Liver (tissue), 9 donors: ENCODE data around the gene NRG2. TPM values are rescaled to one million over a fixed set of nuclear protein-coding genes. Genes with fewer than 3 reads are reported as not detected.

Experiments used
- DNase-seq: peaks from one replicate; pipeline ENCODE4 v3.0.0-alpha.2; 2017; ENCODE audit warnings: low spot score
- H3K27ac ChIP-seq, 2 donors: one replicate each; pipeline ENCODE4 v1.7.0; 2013; ENCODE audit warnings: inconsistent platforms in 2 of 2, low read length in 2 of 2, control low read depth in 1 of 2, low read depth in 1 of 2, mild to moderate bottlenecking in 1 of 2
- H3K27me3 ChIP-seq, 4 donors: one replicate each; pipeline versions ENCODE4 v1.6.1 to v1.7.0; 2013; ENCODE audit warnings: low read length in 3 of 4, inconsistent platforms in 1 of 4, mild to moderate bottlenecking in 1 of 4, moderate library complexity in 1 of 4; ENCODE audit not compliant: control insufficient read depth in 4 of 4, insufficient read depth in 4 of 4
- H3K36me3 ChIP-seq, 4 donors: one replicate each; pipeline versions ENCODE4 v1.6.1 to v1.7.0; 2013; ENCODE audit warnings: low read length in 3 of 4, mild to moderate bottlenecking in 3 of 4, low read depth in 1 of 4, moderate library complexity in 1 of 4; ENCODE audit not compliant: control insufficient read depth in 4 of 4, insufficient read depth in 3 of 4
- H3K4me1 ChIP-seq, 4 donors: one replicate each; pipeline versions ENCODE4 v1.6.1 to v1.7.0; 2013; ENCODE audit warnings: low read length in 3 of 4, mild to moderate bottlenecking in 3 of 4, moderate library complexity in 1 of 4; ENCODE audit not compliant: control insufficient read depth in 4 of 4, insufficient read depth in 4 of 4
- H3K4me3 ChIP-seq, 3 donors: one replicate each; pipeline versions ENCODE4 v1.6.1 to v1.7.0; 2013; ENCODE audit warnings: low read length in 3 of 3, control low read depth in 1 of 3, low read depth in 1 of 3, mild to moderate bottlenecking in 1 of 3
- H3K9ac ChIP-seq, 2 donors: one replicate each; pipeline ENCODE4 v1.7.0; 2013; ENCODE audit warnings: low read length in 2 of 2, mild to moderate bottlenecking in 2 of 2, moderate library complexity in 2 of 2, control low read depth in 1 of 2, low read depth in 1 of 2
- H3K9me3 ChIP-seq, 4 donors: one replicate each; pipeline versions ENCODE4 v1.6.1 to v1.7.0; 2013; ENCODE audit warnings: low read length in 3 of 4; ENCODE audit not compliant: control insufficient read depth in 4 of 4
- CTCF ChIP-seq: fragments of 150-350 bp; IDR thresholded peaks from 2 replicates; pipeline ENCODE4 v1.5.1; 2017; ENCODE audit warnings: improper control_type of control experiment, low read depth, low read length; ENCODE audit not compliant: missing input control
- FOXA2 ChIP-seq: IDR thresholded peaks from 2 replicates; pipeline ENCODE4 v1.6.1; 2016; ENCODE audit warnings: antibody characterized with exemption
- HNF4A ChIP-seq, 2 donors: conservative IDR thresholded peaks; 2 replicates each; pipeline ENCODE4 v1.6.1; 2016; ENCODE audit warnings: antibody characterized with exemption in 2 of 2, mild to moderate bottlenecking in 2 of 2
- RAD21 ChIP-seq, 2 donors: IDR thresholded peaks; 2 replicates each; pipeline ENCODE4 v1.6.1; 2016; ENCODE audit warnings: antibody characterized with exemption in 2 of 2, mild to moderate bottlenecking in 2 of 2
- RXRA ChIP-seq, 2 donors: IDR thresholded peaks; 2 replicates each; pipeline ENCODE4 v1.6.1; 2017 to 2018; ENCODE audit warnings: antibody characterized with exemption in 2 of 2, mild to moderate bottlenecking in 1 of 2
- SP1 ChIP-seq: IDR thresholded peaks from 2 replicates; pipeline ENCODE4 v1.6.1; 2018; ENCODE audit warnings: antibody characterized with exemption, mild to moderate bottlenecking
- WGBS: extraction: QIAGEN DNeasy Blood & Tissue Kit; methylation state at CpG from one replicate; pipeline ENCODE4 v1.1.7; 2013; 5-methylcytosine and 5-hydroxymethylcytosine counted together
- polyA plus RNA-seq, 2 donors: library from polyadenylated mRNA; stranded (reverse) in 1 of 2; unstranded in 1 of 2; fragments of 200-250 nt in 1 of 2; fragments of >200 nt in 1 of 2; fragmentation: Nextera tagmentation in 1 of 2; extraction: Ambion mirVana in 1 of 2; gene quantifications; one replicate each; pipeline versions ENCODE4 v1.2.1 to v1.2.3, GENCODE V29; 2013 to 2015
- total RNA-seq, 2 donors: library from RNA; depleted of rRNA; stranded (reverse); fragments of >200 nt; gene quantifications; one replicate each; pipeline ENCODE4 v1.2.3, GENCODE V29; 2014
- TF ChIP-seq, protein P1 (sequence below): IDR thresholded peaks from 2 replicates; pipeline ENCODE4 v1.6.1; 2016; ENCODE audit warnings: antibody characterized with exemption
- TF ChIP-seq, protein P2 (sequence below): IDR thresholded peaks from 2 replicates; pipeline ENCODE4 v1.6.1; 2016; ENCODE audit warnings: antibody characterized with exemption, mild to moderate bottlenecking
- donor health status: healthy.
- donor health status: healthy.
- donor health status: healthy.
- donor health status: healthy.
- donor health status: healthy.

The NRG2 gene
- total RNA-seq (under 1 TPM in 1 of 2 donors, not detected in 1; 0.08 TPM), polyA plus RNA-seq (under 1 TPM in 1 of 2 donors, not detected in 1; 0.07 TPM)

- Histone ChIP-seq H3K9ac (no peak within 1 kb of the TSS), H3K36me3 (no peaks in the 10 kb centered on the region), H3K27me3 (peaks cover 0 to 18% (median 0%) of the 10 kb centered on the region in 4 donors), H3K4me3 (peak within 1 kb of the TSS; percentile 21 to 63 (median 55)), H3K27ac (no peak within 1 kb of the TSS), H3K9me3 (no peaks in the 10 kb centered on the region), H3K4me1 (peaks cover 10 to 23% (median 18%) of the 10 kb centered on the region in 4 donors)
- TF ChIP-seq, protein P1, sequence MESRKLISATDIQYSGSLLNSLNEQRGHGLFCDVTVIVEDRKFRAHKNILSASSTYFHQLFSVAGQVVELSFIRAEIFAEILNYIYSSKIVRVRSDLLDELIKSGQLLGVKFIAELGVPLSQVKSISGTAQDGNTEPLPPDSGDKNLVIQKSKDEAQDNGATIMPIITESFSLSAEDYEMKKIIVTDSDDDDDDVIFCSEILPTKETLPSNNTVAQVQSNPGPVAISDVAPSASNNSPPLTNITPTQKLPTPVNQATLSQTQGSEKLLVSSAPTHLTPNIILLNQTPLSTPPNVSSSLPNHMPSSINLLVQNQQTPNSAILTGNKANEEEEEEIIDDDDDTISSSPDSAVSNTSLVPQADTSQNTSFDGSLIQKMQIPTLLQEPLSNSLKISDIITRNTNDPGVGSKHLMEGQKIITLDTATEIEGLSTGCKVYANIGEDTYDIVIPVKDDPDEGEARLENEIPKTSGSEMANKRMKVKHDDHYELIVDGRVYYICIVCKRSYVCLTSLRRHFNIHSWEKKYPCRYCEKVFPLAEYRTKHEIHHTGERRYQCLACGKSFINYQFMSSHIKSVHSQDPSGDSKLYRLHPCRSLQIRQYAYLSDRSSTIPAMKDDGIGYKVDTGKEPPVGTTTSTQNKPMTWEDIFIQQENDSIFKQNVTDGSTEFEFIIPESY = no peak
- TF ChIP-seq CTCF = peak; percentile 21
- TF ChIP-seq, protein P2, sequence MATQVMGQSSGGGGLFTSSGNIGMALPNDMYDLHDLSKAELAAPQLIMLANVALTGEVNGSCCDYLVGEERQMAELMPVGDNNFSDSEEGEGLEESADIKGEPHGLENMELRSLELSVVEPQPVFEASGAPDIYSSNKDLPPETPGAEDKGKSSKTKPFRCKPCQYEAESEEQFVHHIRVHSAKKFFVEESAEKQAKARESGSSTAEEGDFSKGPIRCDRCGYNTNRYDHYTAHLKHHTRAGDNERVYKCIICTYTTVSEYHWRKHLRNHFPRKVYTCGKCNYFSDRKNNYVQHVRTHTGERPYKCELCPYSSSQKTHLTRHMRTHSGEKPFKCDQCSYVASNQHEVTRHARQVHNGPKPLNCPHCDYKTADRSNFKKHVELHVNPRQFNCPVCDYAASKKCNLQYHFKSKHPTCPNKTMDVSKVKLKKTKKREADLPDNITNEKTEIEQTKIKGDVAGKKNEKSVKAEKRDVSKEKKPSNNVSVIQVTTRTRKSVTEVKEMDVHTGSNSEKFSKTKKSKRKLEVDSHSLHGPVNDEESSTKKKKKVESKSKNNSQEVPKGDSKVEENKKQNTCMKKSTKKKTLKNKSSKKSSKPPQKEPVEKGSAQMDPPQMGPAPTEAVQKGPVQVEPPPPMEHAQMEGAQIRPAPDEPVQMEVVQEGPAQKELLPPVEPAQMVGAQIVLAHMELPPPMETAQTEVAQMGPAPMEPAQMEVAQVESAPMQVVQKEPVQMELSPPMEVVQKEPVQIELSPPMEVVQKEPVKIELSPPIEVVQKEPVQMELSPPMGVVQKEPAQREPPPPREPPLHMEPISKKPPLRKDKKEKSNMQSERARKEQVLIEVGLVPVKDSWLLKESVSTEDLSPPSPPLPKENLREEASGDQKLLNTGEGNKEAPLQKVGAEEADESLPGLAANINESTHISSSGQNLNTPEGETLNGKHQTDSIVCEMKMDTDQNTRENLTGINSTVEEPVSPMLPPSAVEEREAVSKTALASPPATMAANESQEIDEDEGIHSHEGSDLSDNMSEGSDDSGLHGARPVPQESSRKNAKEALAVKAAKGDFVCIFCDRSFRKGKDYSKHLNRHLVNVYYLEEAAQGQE = no peak
- TF ChIP-seq HNF4A (conservative IDR thresholded peaks at IDR 0.05) = peak in 1 of 2 donors; percentile 20
- no peak for DNase-seq
- WGBS = under 1% methylated on average over 82 of the region's 82 CpGs
These were observed at the start of gene NRG2 for GRCh38 chr5:140042643-140043507. Gene NRG2 (minus strand): TSS chr5:140043299.

DNA sequence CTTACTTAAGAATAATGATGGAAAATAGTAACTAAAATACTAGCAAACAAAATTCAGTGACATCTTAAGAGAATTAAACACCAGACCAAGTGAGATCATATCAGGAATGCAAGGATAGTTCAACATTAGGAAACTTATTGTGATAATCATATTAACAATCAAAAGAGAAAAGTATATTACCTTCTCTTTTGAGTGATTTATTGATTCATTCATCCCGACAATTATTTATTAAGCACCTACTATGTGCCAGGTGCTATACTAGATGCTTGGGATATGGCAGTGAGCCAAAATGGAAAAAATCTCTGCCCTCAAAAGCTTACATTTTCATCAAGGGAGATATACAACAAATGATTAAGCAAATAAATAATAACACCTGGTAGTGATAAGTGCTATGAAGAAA, 47.2 kb upstream of the NRG2 start:
- no peak overlapping the region for H3K9ac ChIP-seq
- peaks cover 0 to 9% (median 2%) of the 10 kb centered on the region in 4 donors for H3K9me3 ChIP-seq
- H3K4me3 ChIP-seq = no peak overlapping the region
- WGBS = 67% methylated on average over 1 of the region's 1 CpG
- no peaks in the 10 kb centered on the region for H3K27me3 ChIP-seq
- H3K4me1 ChIP-seq = peaks cover 0 to 1% (median 0%) of the 10 kb centered on the region in 4 donors
- no peak overlapping the region for H3K27ac ChIP-seq
- no peaks in the 10 kb centered on the region for H3K36me3 ChIP-seq
- DNase-seq = no peak
- TF ChIP-seq RXRA (IDR thresholded peaks at IDR 0.05) (no peak), SP1 (no peak), CTCF (no peak), RAD21 (IDR thresholded peaks at IDR 0.05) (no peak), FOXA2 (no peak)
